ENCODE data around the gene SCFD2. TPM values are rescaled to one million over a fixed set of nuclear protein-coding genes. Genes with fewer than 3 reads are reported as not detected.
"Not testable (repeated sequence)": the region's sequence is repeated elsewhere in the genome, so short reads cannot be mapped to it uniquely, and the experiment has no call there.

The SCFD2 gene
- total RNA-seq, 1 donor from 2014 or later, result 14.3 TPM

- Histone ChIP-seq H3K36me3 (no peaks in the 10 kb centered on the region), H3K27me3 (no peaks in the 10 kb centered on the region), H3K4me3 (no peak overlapping the region), H3K9me3 (no peaks in the 10 kb centered on the region), H3K27ac (no peak overlapping the region), H3K4me1 (no peaks in the 10 kb centered on the region)
- ATAC-seq (no peak), DNase-seq (no peak)
- intact Hi-C loops (cut with DNase I), result no loop called here
- TF ChIP-seq, protein P1, sequence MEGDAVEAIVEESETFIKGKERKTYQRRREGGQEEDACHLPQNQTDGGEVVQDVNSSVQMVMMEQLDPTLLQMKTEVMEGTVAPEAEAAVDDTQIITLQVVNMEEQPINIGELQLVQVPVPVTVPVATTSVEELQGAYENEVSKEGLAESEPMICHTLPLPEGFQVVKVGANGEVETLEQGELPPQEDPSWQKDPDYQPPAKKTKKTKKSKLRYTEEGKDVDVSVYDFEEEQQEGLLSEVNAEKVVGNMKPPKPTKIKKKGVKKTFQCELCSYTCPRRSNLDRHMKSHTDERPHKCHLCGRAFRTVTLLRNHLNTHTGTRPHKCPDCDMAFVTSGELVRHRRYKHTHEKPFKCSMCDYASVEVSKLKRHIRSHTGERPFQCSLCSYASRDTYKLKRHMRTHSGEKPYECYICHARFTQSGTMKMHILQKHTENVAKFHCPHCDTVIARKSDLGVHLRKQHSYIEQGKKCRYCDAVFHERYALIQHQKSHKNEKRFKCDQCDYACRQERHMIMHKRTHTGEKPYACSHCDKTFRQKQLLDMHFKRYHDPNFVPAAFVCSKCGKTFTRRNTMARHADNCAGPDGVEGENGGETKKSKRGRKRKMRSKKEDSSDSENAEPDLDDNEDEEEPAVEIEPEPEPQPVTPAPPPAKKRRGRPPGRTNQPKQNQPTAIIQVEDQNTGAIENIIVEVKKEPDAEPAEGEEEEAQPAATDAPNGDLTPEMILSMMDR (IDR thresholded peaks at IDR 0.05), result no peak
Measured at GRCh38 chr4:53267026-53267425, 98.8 kb downstream of the SCFD2 start.

DNA sequence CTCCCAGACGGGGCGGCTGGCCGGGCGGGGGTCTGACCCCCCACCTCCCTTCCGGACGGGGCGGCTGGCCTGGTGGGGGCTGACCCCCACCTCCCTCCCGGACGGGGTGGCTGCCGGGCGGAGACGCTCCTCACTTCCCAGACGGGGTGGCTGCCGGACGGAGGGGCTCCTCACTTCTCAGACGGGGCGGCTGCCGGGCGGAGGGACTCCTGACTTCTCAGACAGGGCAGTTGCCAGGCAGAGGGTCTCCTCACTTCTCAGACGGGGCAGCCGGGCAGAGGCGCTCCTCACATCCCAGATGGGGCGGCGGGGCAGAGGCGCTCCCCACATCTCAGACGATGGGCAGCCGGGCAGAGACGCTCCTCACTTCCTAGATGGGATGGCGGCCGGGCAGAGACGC lies 109.9 kb downstream of the SCFD2 start:
- H3K4me1 ChIP-seq; H3K27me3 ChIP-seq; H3K4me3 ChIP-seq; intact Hi-C loops (cut with DNase I); H3K36me3 ChIP-seq; DNase-seq; H3K9me3 ChIP-seq; H3K27ac ChIP-seq; ATAC-seq: not testable (repeated sequence)

GRCh38 chr4:53240573-53240972 lies 125.3 kb downstream of the SCFD2 start:
- Histone ChIP-seq H3K27me3 (no peaks in the 10 kb centered on the region), H3K9me3 (no peaks in the 10 kb centered on the region), H3K4me1 (no peaks in the 10 kb centered on the region), H3K36me3 (no peaks in the 10 kb centered on the region), H3K27ac (no peak overlapping the region), H3K4me3 (no peak overlapping the region)
- intact Hi-C loops (cut with DNase I), result no loop called here
- TF ChIP-seq, protein P1 (IDR thresholded peaks at IDR 0.05), result no peak
- DNase-seq (no peak), ATAC-seq (no peak)

GRCh38 chr4:53238352-53238751 lies 127.5 kb downstream of the SCFD2 start:
- H3K4me1 ChIP-seq; H3K27ac ChIP-seq; H3K27me3 ChIP-seq; DNase-seq; ATAC-seq; H3K36me3 ChIP-seq; H3K4me3 ChIP-seq; intact Hi-C loops (cut with DNase I); H3K9me3 ChIP-seq: not testable (repeated sequence)

- H3K27ac ChIP-seq; H3K36me3 ChIP-seq; intact Hi-C loops (cut with DNase I); H3K4me3 ChIP-seq; DNase-seq; H3K27me3 ChIP-seq; H3K4me1 ChIP-seq; H3K9me3 ChIP-seq; ATAC-seq: not testable (repeated sequence)
Measured at GRCh38 chr4:53237811-53238210, 128.1 kb downstream of the SCFD2 start.

DNA sequence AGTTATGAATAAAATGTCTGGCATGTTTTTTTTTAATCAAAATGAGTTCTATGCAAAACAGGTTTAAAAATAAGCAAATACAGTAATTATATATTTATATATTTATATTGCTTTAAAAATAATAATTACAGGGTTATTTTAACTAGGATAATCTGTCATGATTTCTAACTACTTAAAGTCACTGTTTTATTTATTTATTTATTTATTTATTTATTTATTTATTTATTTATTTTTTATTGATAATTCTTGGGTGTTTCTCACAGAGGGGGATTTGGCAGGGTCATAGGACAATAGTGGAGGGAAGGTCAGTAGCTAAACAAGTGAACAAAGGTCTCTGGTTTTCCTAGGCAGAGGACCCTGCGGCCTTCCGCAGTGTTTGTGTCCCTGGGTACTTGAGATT lies 129.2 kb downstream of the SCFD2 start:
- intact Hi-C loops (cut with DNase I); H3K9me3 ChIP-seq; ATAC-seq: not testable (repeated sequence)

DNA sequence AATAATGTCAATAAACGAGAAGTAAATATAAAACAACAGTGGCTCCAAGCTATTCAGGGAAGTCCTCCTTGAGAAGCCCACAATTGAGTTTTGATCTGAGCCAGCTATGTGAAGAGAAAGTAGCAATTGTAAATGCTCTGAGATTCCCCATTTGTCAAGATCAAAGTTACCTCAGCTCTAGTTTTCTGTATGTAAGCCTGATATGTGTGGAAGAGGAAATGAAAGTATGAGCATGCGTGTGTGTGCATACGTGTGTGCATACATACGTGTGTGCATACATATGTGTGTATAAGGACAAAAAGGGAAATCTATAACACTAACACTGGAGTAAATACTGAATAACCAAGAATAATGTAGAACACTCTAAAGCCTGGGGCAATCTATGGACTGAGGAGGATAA lies 130.3 kb downstream of the SCFD2 start:
- intact Hi-C loops (cut with DNase I), result no loop called here

More for the DNA sequence above, 129.2 kb downstream of the SCFD2 start:
- H3K27ac ChIP-seq, H3K36me3 ChIP-seq, H3K4me1 ChIP-seq, H3K4me3 ChIP-seq, DNase-seq, H3K27me3 ChIP-seq: not testable (repeated sequence)

DNA sequence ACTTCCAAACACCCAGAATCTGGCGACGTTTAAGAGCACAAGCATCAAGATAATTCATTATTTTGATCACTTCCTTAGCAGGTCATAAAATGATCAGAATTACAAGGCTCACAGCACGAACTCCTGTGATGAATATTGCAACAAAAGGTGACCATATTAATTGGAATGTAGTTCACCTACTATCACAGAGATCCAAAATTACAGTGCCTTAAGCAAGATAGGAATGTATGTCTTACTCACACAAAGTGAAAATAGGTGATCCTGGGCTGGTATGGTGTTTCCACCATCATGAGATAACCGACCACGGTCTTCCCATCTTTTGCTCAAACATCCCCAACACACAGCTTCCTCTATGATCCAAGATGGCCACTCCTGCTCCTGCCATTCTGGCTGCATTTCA lies 131.2 kb downstream of the SCFD2 start:
- DNase-seq (no peak), ATAC-seq (no peak)
- H3K4me1 ChIP-seq, result no peaks in the 10 kb centered on the region

More for the DNA sequence above, 130.3 kb downstream of the SCFD2 start:
- DNase-seq (no peak), ATAC-seq (no peak)
- Histone ChIP-seq H3K4me1 (no peaks in the 10 kb centered on the region), H3K9me3 (no peaks in the 10 kb centered on the region), H3K27me3 (no peaks in the 10 kb centered on the region), H3K36me3 (no peaks in the 10 kb centered on the region), H3K4me3 (no peak overlapping the region), H3K27ac (no peak overlapping the region)
- TF ChIP-seq, protein P1 (IDR thresholded peaks at IDR 0.05), result no peak

More for the DNA sequence above, 131.2 kb downstream of the SCFD2 start:
- intact Hi-C loops (cut with DNase I), result no loop called here
- no peaks in the 10 kb centered on the region for H3K27me3 ChIP-seq
- H3K27ac ChIP-seq, result no peak overlapping the region
- no peaks in the 10 kb centered on the region for H3K36me3 ChIP-seq
- TF ChIP-seq, protein P1 (IDR thresholded peaks at IDR 0.05), result no peak
- no peak overlapping the region for H3K4me3 ChIP-seq
- H3K9me3 ChIP-seq, result no peaks in the 10 kb centered on the region
